HepG2 (cell line): Measurements from ENCODE around the gene MEIS1. TPM values are rescaled to one million over a fixed set of nuclear protein-coding genes. Genes with fewer than 3 reads are reported as not detected.

Experiments
- ATAC-seq: fragments of 200-7000 bp; cut with Tn5 transposase; 3 replicates; pipeline ENCODE4 v1.9.1; 2020; ENCODE audit warnings: mild to moderate bottlenecking, moderate library complexity
- BruUV-seq: library from RNA; stranded (reverse); fragments of 400-500 nt; replicated peaks from 2 replicates; lab custom pipeline; 2021; lab: Mats Ljungman, UMichigan
- CTCF ChIA-PET: fragments of 300-600 bp; formaldehyde crosslinking; extraction: SDS; loops from one replicate; lab custom pipeline; 2021; ENCODE audit warnings: low total read pairs, inconsistent platforms, low intra/inter-chr PET ratio; lab: Yijun Ruan, JAX
- POLR2A ChIA-PET: fragments of 350-600 bp; sonication (Branson Sonifier 250); formaldehyde crosslinking; loops from one replicate; lab custom pipeline; 2020; ENCODE audit warnings: antibody characterized with exemption, inconsistent platforms; lab: Yijun Ruan, JAX
- DNase-seq: peaks from one replicate; pipeline ENCODE4 v3.0.0-alpha.2; 2015; ENCODE audit warnings: low spot score
- FAIRE-seq: peaks from 3 replicates; lab custom pipeline; 2011; peaks lifted over from hg19 to GRCh38; lab: Jason Lieb, UNC
- H2AFZ ChIP-seq: one replicate; pipeline ENCODE4 v1.6.1; 2011; ENCODE audit warnings: low read length, inconsistent platforms
- H3K27ac ChIP-seq: fragments of 300-600 bp; 3 replicates; pipeline ENCODE4 v1.8.0; 2011; ENCODE audit warnings: mixed run types, mild to moderate bottlenecking, mixed read lengths, low read length, inconsistent platforms; ENCODE audit not compliant: insufficient read depth; ENCODE audit errors: extremely low read length
- H3K27me3 ChIP-seq, 2 experiments: fragments of 200-600 bp in 1 of 2; 2 replicates in 1 of 2; 3 replicates in 1 of 2; pipeline versions ENCODE4 v1.6.0 to v1.8.0; 2011; ENCODE audit warnings: low read length in 2 of 2, mild to moderate bottlenecking in 2 of 2, moderate library complexity in 2 of 2, inconsistent platforms in 1 of 2; ENCODE audit not compliant: insufficient read depth in 2 of 2, control insufficient read depth in 1 of 2
- H3K36me3 ChIP-seq, 2 experiments: fragments of 200-600 bp in 1 of 2; replicated peaks in 1 of 2; 2 replicates in 1 of 2; 3 replicates in 1 of 2; pipeline versions ENCODE4 v1.5.1 to v1.8.0; 2011; ENCODE audit warnings: low read length in 2 of 2, inconsistent platforms in 1 of 2; ENCODE audit not compliant: insufficient read depth in 2 of 2, control insufficient read depth in 1 of 2
- H3K4me1 ChIP-seq: 2 replicates; pipeline ENCODE4 v1.5.1; 2012; ENCODE audit warnings: low read length, inconsistent platforms; ENCODE audit not compliant: insufficient read depth
- H3K4me2 ChIP-seq: 2 replicates; pipeline ENCODE4 v1.6.0; 2011; ENCODE audit warnings: low read depth, low read length, inconsistent platforms
- H3K4me3 ChIP-seq, 3 experiments: fragments of 200-600 bp in 1 of 3; sonication (generic), shearing (Covaris generic) in 1 of 3; replicated peaks in 1 of 3; 2 replicates each; pipeline ENCODE4 v1.5.1; 2011 to 2016; ENCODE audit warnings: low read length in 3 of 3, inconsistent platforms in 2 of 3, low read depth in 2 of 3, mild to moderate bottlenecking in 2 of 3, control low read depth in 1 of 3, mixed read lengths in 1 of 3; ENCODE audit not compliant: insufficient read depth in 1 of 3
- H3K79me2 ChIP-seq: one replicate; pipeline ENCODE4 v1.6.1; 2011; ENCODE audit warnings: low read length, inconsistent platforms; ENCODE audit not compliant: insufficient read depth
- H3K9ac ChIP-seq: 2 replicates; pipeline ENCODE4 v1.6.0; 2011; ENCODE audit warnings: mild to moderate bottlenecking, low read depth, low read length, inconsistent platforms; ENCODE audit not compliant: insufficient read depth
- H3K9me3 ChIP-seq: 2 replicates; pipeline ENCODE4 v1.5.1; 2012; ENCODE audit warnings: mild to moderate bottlenecking, low read length
- H4K20me1 ChIP-seq: 2 replicates; pipeline ENCODE4 v1.6.0; 2011; ENCODE audit warnings: inconsistent platforms, mild to moderate bottlenecking, low read length, moderate library complexity; ENCODE audit not compliant: insufficient read depth
- ARNT2 ChIP-seq: sonication (generic); formaldehyde crosslinking; IDR thresholded peaks from 2 replicates; pipeline ENCODE4 v1.8.0; 2022; ENCODE audit warnings: mild to moderate bottlenecking, low read depth, missing genetic modification reagents, moderate library complexity
- CREM ChIP-seq, 2 experiments: sonication (generic) in 1 of 2; formaldehyde crosslinking in 1 of 2; IDR thresholded peaks; 2 replicates each; pipeline versions ENCODE4 v1.4.0 to v1.6.1; 2016 to 2020; ENCODE audit warnings: antibody characterized with exemption in 1 of 2, mild to moderate bottlenecking in 1 of 2, missing genetic modification reagents in 1 of 2
- FOXA1 ChIP-seq, 2 experiments: fragments of 450-650 bp in 1 of 2; sonication (generic) in 1 of 2; formaldehyde crosslinking in 1 of 2; IDR thresholded peaks; 2 replicates each; pipeline versions ENCODE4 v1.4.0 to v1.6.1; 2016 to 2020; ENCODE audit warnings: missing genetic modification reagents in 1 of 2
- MAFF ChIP-seq: IDR thresholded peaks from 2 replicates; pipeline ENCODE4 v1.6.1; 2011; ENCODE audit warnings: low read depth, low read length, improper control_type of control experiment
- MAFK ChIP-seq, 2 experiments: IDR thresholded peaks in 1 of 2; conservative IDR thresholded peaks in 1 of 2; 2 replicates each; pipeline ENCODE4 v1.6.1; 2011; ENCODE audit warnings: improper control_type of control experiment in 2 of 2, low read length in 2 of 2
- ZNF619 ChIP-seq: sonication (generic); formaldehyde crosslinking; IDR thresholded peaks from 2 replicates; pipeline ENCODE4 v1.4.0; 2020; ENCODE audit warnings: mild to moderate bottlenecking, missing genetic modification reagents
- WGBS: methylation state at CpG from one replicate; pipeline ENCODE4 v1.1.6; 2017; ENCODE audit warnings: low lambda C conversion rate; 5-methylcytosine and 5-hydroxymethylcytosine counted together
- in situ Hi-C: cut with HindIII; loops from 2 replicates; pipeline ENCODE4 v1.10.0; 2017; ENCODE audit warnings: low pct_unique_long_range_greater_than_20kb; ENCODE audit not compliant: extremely low pct_ligation_motif_present
- intact Hi-C: fragments of 100-400 bp; cut with micrococcal nuclease; formaldehyde crosslinking; loops from one replicate; pipeline ENCODE4 v1.10.0; 2022; ENCODE audit not compliant: unreplicated experiment
- polyA plus RNA-seq, 8 experiments: library from polyadenylated mRNA; depleted of rRNA in 3 of 8; stranded (reverse) in 7 of 8; unstranded in 1 of 8; fragments of >200 nt; fragmentation: Illumina TruSeq in 4 of 8; extraction: Trizol in 4 of 8; gene quantifications; 2 replicates each; pipeline versions ENCODE4 v1.2.1 to v1.2.3, GENCODE V29; 2011 to 2016; ENCODE audit warnings: low read depth in 4 of 8, missing spikeins in 1 of 8, mixed read lengths in 1 of 8; ENCODE audit not compliant: insufficient read depth in 1 of 8
- total RNA-seq, 5 experiments: library from RNA; depleted of rRNA; stranded (reverse); fragments of >200 nt; fragmentation: Illumina TruSeq; extraction: Trizol; gene quantifications; 2 replicates each; pipeline ENCODE4 v1.2.3, GENCODE V29; 2016; ENCODE audit warnings: low read depth in 1 of 5

Gene MEIS1
- total and polyA plus RNA-seq, 2 of the 13 experiments (the other 11 are each of a cell fraction or from before 2014, with no cell fraction given), result 3.8 to 6.0 TPM

GRCh38 chr2:66441581-66442320, 6.8 kb downstream of the MEIS1 start:
- no peaks in the 10 kb centered on the region; a peak in 1 of 5 replicates for H3K36me3 ChIP-seq
- peaks cover 5% of the 10 kb centered on the region for H3K4me1 ChIP-seq
- ATAC-seq (no peak), DNase-seq (no peak), FAIRE-seq (peak; percentile 40)
- CTCF ChIA-PET, result no interaction called here
- WGBS, result 74% methylated on average over 6 of the region's 6 CpGs
- H3K9ac ChIP-seq, result no peak overlapping the region
- H3K27me3 ChIP-seq, result no peaks in the 10 kb centered on the region
- no TSS peak for BruUV-seq
- in situ Hi-C loops (loop anchor here (25.0 kb wide), 4 partner anchors 771 to 1596 kb away; no protein-coding TSS in a partner anchor), intact Hi-C loops (no loop called here)
- POLR2A ChIA-PET, result no interaction called here
- no peak overlapping the region for H3K4me2 ChIP-seq
- no peaks in the 10 kb centered on the region for H3K79me2 ChIP-seq
- H3K4me3 ChIP-seq, result no peak overlapping the region
- H4K20me1 ChIP-seq, result no peaks in the 10 kb centered on the region
- TF ChIP-seq ZNF619 (CRISPR knock-in tag), result no peak
- no peak overlapping the region for H3K27ac ChIP-seq
- H3K9me3 ChIP-seq, result no peaks in the 10 kb centered on the region
- H2AFZ ChIP-seq, result no peak overlapping the region

GRCh38 chr2:66442516-66443185, 7.7 kb downstream of the MEIS1 start:
- Histone ChIP-seq H3K4me3 (no peak overlapping the region), H3K4me1 (no peaks in the 10 kb centered on the region), H4K20me1 (no peaks in the 10 kb centered on the region)
- TF ChIP-seq MAFF (peak; percentile 38), FOXA1 (IDR thresholded peaks at IDR 0.05) (no peak), FOXA1 (CRISPR knock-in tag; IDR thresholded peaks at IDR 0.05) (no peak), CREM (IDR thresholded peaks at IDR 0.05) (no peak), CREM (CRISPR knock-in tag; IDR thresholded peaks at IDR 0.05) (no peak), ARNT2 (no peak), MAFK (conservative IDR thresholded peaks at IDR 0.05 in 1 of 2, IDR thresholded peaks at IDR 0.05 in 1 of 2; ENCODE audit: low read length in 2 of 2) (peak in 1 of 2 experiments; percentile 55; a peak in 3 of 4 replicates)
- TF ChIP-seq, all 625 proteins: peak for 2
- in situ Hi-C loops (loop anchor here (25.0 kb wide), 4 partner anchors 770 to 1595 kb away; no protein-coding TSS in a partner anchor), intact Hi-C loops (no loop called here)
- H3K27me3 ChIP-seq, result no peaks in the 10 kb centered on the region
- BruUV-seq, result no TSS peak
- H3K79me2 ChIP-seq, result no peaks in the 10 kb centered on the region
- FAIRE-seq (no peak), ATAC-seq (no peak), DNase-seq (no peak)
- no peak overlapping the region for H3K9ac ChIP-seq
- WGBS, result 75% methylated on average over 10 of the region's 10 CpGs
- H3K27ac ChIP-seq, result no peak overlapping the region
- ChIA-PET CTCF (no interaction called here), POLR2A (no interaction called here)
- no peaks in the 10 kb centered on the region for H3K9me3 ChIP-seq
- H2AFZ ChIP-seq, result no peak overlapping the region
- no peaks in the 10 kb centered on the region; a peak in 1 of 5 replicates for H3K36me3 ChIP-seq
- H3K4me2 ChIP-seq, result no peak overlapping the region
